Adrenal gland (tissue), 12 donors: ENCODE measurements around the gene ORAI3. TPM values are rescaled to one million over a fixed set of nuclear protein-coding genes. Genes with fewer than 3 reads are reported as not detected.

ENCODE experiments used
- DNase-seq, 7 donors: peaks; one replicate each; pipeline ENCODE4 v3.0.0-alpha.2; 2019 to 2020
- H3K27ac ChIP-seq, 5 donors: fragments of 200-600 bp; sonication (generic) in 4 of 5; 1 replicate in 3 of 5; 2 replicates in 2 of 5; pipeline versions ENCODE4 v1.5.1 to v1.8.0; 2016 to 2020; ENCODE audit warnings: mild to moderate bottlenecking in 1 of 5
- H3K27me3 ChIP-seq: fragments of 200-600 bp; 2 replicates; pipeline ENCODE4 v1.8.0; 2021
- H3K36me3 ChIP-seq, 2 donors: fragments of 200-600 bp; replicated peaks in 1 of 2; 1 replicate in 1 of 2; 2 replicates in 1 of 2; pipeline versions ENCODE4 v1.5.1 to v1.8.0; 2018 to 2022
- H3K4me1 ChIP-seq, 2 donors: fragments of 200-600 bp; replicated peaks in 1 of 2; 1 replicate in 1 of 2; 2 replicates in 1 of 2; pipeline versions ENCODE4 v1.5.1 to v1.8.0; 2018 to 2021
- H3K4me3 ChIP-seq, 4 donors: fragments of 200-600 bp; sonication (generic) in 3 of 4; one replicate each; pipeline ENCODE4 v1.5.1; 2016 to 2018
- H3K9me3 ChIP-seq, 3 donors: fragments of 200-600 bp; sonication (generic) in 1 of 3; replicated peaks in 1 of 3; 1 replicate in 2 of 3; 2 replicates in 1 of 3; pipeline versions ENCODE4 v1.5.1 to v1.8.0; 2016 to 2021
- CTCF ChIP-seq, 6 experiments: fragments of 450-650 bp in 4 of 6; fragments of 200-600 bp in 2 of 6; sonication (generic) in 1 of 6; IDR thresholded peaks; 1 replicate in 5 of 6; 2 replicates in 1 of 6; pipeline versions ENCODE4 v1.5.1 to v1.8.0; 2016 to 2021; ENCODE audit warnings: antibody characterized with exemption in 6 of 6, mild to moderate bottlenecking in 2 of 6, moderate library complexity in 1 of 6
- POLR2A ChIP-seq, 2 donors: fragments of 450-650 bp; IDR thresholded peaks; one replicate each; pipeline ENCODE4 v1.6.1; 2017; ENCODE audit warnings: antibody characterized with exemption in 2 of 2, mild to moderate bottlenecking in 2 of 2, moderate library complexity in 1 of 2
- WGBS, 4 donors: extraction: QIAGEN DNeasy Blood & Tissue Kit in 2 of 4; methylation state at CpG; one replicate each; pipeline versions ENCODE4 v1.1.5 to v1.1.7; 2013 to 2017; 5-methylcytosine and 5-hydroxymethylcytosine counted together
- intact Hi-C, 2 donors: fragments of 100-400 bp; cut with DNase I; formaldehyde crosslinking; loops; one replicate each; pipeline versions ENCODE4 v1.14.1 to v1.15.0; 2022 to 2023
- polyA plus RNA-seq, 3 donors: library from polyadenylated mRNA; stranded (reverse); fragments of 200-250 nt in 2 of 3; fragments of 350-450 nt in 1 of 3; fragmentation: Illumina TruSeq in 1 of 3; extraction: RNeasy Lipid Tissue Mini Kit (QIAGEN cat#74804) in 1 of 3; gene quantifications; one replicate each; pipeline ENCODE4 v1.2.3, GENCODE V29; 2013 to 2014
- total RNA-seq, 9 donors: library from RNA; depleted of rRNA in 4 of 9; stranded (reverse); fragments of >200 nt in 4 of 9; fragments of 120-200 nt in 1 of 9; fragmentation: NEBNext Ultra II Directional in 1 of 9; extraction: Animal tissue kit (Norgen Biotek cat#: 25700) in 1 of 9; gene quantifications; one replicate each; pipeline versions ENCODE4 v1.1.0 to v1.2.4, GENCODE V29; 2013 to 2023
- donor health status: healthy with polysubstance abuse.
- donor health status: Bipolar disorder and iron deficiency.
- donor health status: DM: yes; HTN: yes; CAD: no.
- donor health status: DM: no; HTN: no; CAD: no.
- donor health status: DM: no; HTN: no; CAD: no.
- donor health status: DM: yes; HTN: yes; CAD: no.

ORAI3 gene
- total and polyA plus RNA-seq, 12 donors, result 19.5 to 101 (median 57.0) TPM

- Histone ChIP-seq H3K9me3 (no peaks in the 10 kb centered on the region), H3K4me1 (peaks cover 9 to 13% of the 10 kb centered on the region in 2 donors), H3K27me3 (no peaks in the 10 kb centered on the region), H3K36me3 (peaks cover 0 to 65% of the 10 kb centered on the region in 2 donors), H3K27ac (no peak overlapping the region), H3K4me3 (no peak overlapping the region)
- 83 to 92% (median 86%) methylated on average over 10 to 17 of the region's 17 CpGs for WGBS, 4 donors
- TF ChIP-seq POLR2A (IDR thresholded peaks at IDR 0.05) (no peak), CTCF (IDR thresholded peaks at IDR 0.05) (no peak)
- intact Hi-C loops, result loop anchor here (5.0 to 10.0 kb wide), 7 partner anchors 58 to 882 kb away; partner anchors contain the start of genes ZNF843 (in 2 of the 2), FBXL19 (in 1 of the 2) and PYCARD (in 1 of the 2)
- DNase-seq, result no peak
These were observed 33.9 kb downstream of the ORAI3 start for GRCh38 chr16:30982548-30983288.

GRCh38 chr16:30983289-30983889 is 34.5 kb downstream of the ORAI3 start:
- H3K36me3 ChIP-seq, result peaks cover 0 to 59% of the 10 kb centered on the region in 2 donors
- H3K4me1 ChIP-seq, result peaks cover 9 to 13% of the 10 kb centered on the region in 2 donors
- intact Hi-C loops, result loop anchor here (5.0 to 10.0 kb wide), 7 partner anchors 59 to 881 kb away; partner anchors contain the start of genes ZNF843 (in 2 of the 2), FBXL19 (in 1 of the 2) and PYCARD (in 1 of the 2)
- no peak for DNase-seq
- no peak overlapping the region for H3K27ac ChIP-seq
- TF ChIP-seq CTCF (IDR thresholded peaks at IDR 0.05), result no peak
- TF ChIP-seq POLR2A (IDR thresholded peaks at IDR 0.05), result no peak
- no peaks in the 10 kb centered on the region for H3K9me3 ChIP-seq
- no peaks in the 10 kb centered on the region for H3K27me3 ChIP-seq
- no peak overlapping the region for H3K4me3 ChIP-seq
- 70 to 83% (median 82%) methylated on average over 3 to 25 of the region's 25 CpGs for WGBS, 4 donors

- Histone ChIP-seq H3K27me3 (no peaks in the 10 kb centered on the region), H3K27ac (no peak overlapping the region), H3K36me3 (peaks cover 0 to 52% of the 10 kb centered on the region in 2 donors), H3K4me3 (no peak overlapping the region), H3K4me1 (peaks cover 9 to 13% of the 10 kb centered on the region in 2 donors), H3K9me3 (no peaks in the 10 kb centered on the region)
- WGBS, 4 donors, result 78 to 85% (median 82%) methylated on average over 9 to 14 of the region's 14 CpGs
- DNase-seq, result no peak
- TF ChIP-seq POLR2A (IDR thresholded peaks at IDR 0.05) (no peak), CTCF (IDR thresholded peaks at IDR 0.05) (no peak)
- intact Hi-C loops, result loop anchor here (5.0 to 10.0 kb wide), 7 partner anchors 59 to 881 kb away; partner anchors contain the start of genes ZNF843 (in 2 of the 2), FBXL19 (in 1 of the 2) and PYCARD (in 1 of the 2)
These were observed 35.2 kb downstream of the ORAI3 start for GRCh38 chr16:30983898-30984610.
